C4-2B (cell line): Measurements from ENCODE around the gene TMEM167B.

ENCODE experiments used
- CTCF ChIP-seq: fragments of 450-650 bp; conservative IDR thresholded peaks from 2 replicates; pipeline ENCODE4 v1.5.1; 2017; ENCODE audit warnings: mild to moderate bottlenecking
- ZFX ChIP-seq: fragments of 450-650 bp; IDR thresholded peaks from 2 replicates; pipeline ENCODE4 v1.6.1; 2017

DNA sequence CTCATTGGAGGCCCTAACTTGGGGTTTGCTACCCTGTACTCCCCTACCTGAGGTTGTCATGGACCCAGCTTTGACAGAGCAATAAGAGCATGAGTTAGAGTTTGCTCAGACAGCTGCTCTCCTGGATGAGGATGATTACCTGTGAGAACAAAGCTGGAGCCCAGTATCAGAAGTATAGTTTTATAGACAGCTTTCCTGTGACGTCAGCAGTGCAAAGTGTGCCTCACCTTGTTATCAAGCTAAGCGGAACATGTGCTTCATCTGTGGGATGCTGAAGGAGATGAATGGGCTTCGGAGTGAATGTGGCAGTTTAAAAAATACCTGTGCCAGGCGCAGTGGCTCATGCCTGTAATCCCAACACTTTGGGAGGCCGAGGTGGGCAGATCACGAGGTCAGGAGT is 43.2 kb upstream of the TMEM167B start:
- TF ChIP-seq CTCF (no peak), ZFX (no peak)
